Left lung (tissue), 10 donors: ENCODE results near the gene RBM19. TPM values are rescaled to one million over a fixed set of nuclear protein-coding genes. Genes with fewer than 3 reads are reported as not detected.

ENCODE experiments used
- ATAC-seq: fragments of 200-7000 bp; cut with Tn5 transposase; one replicate; pipeline ENCODE4 v1.9.1; 2020; ENCODE audit warnings: moderate library complexity
- DNase-seq, 4 donors: peaks; one replicate each; pipeline ENCODE4 v3.0.0-alpha.2; 2013 to 2020
- H3K27ac ChIP-seq, 2 donors: fragments of 200-600 bp; sonication (generic) in 1 of 2; one replicate each; pipeline versions ENCODE4 v1.5.0 to v1.8.0; 2020 to 2021
- H3K27me3 ChIP-seq, 2 donors: fragments of 200-600 bp; sonication (generic) in 1 of 2; one replicate each; pipeline versions ENCODE4 v1.5.0 to v1.8.0; 2020 to 2021
- H3K36me3 ChIP-seq, 2 donors: fragments of 200-600 bp; sonication (generic) in 1 of 2; one replicate each; pipeline versions ENCODE4 v1.5.0 to v1.8.0; 2020 to 2021
- H3K4me1 ChIP-seq, 2 donors: fragments of 200-600 bp; one replicate each; pipeline ENCODE4 v1.8.0; 2021
- H3K4me3 ChIP-seq, 2 donors: fragments of 200-600 bp; sonication (generic) in 1 of 2; one replicate each; pipeline versions ENCODE4 v1.5.0 to v1.8.0; 2020 to 2021; ENCODE audit warnings: mild to moderate bottlenecking in 1 of 2
- H3K9me3 ChIP-seq, 2 donors: fragments of 200-600 bp; sonication (generic) in 1 of 2; one replicate each; pipeline versions ENCODE4 v1.5.0 to v1.8.0; 2020 to 2021
- intact Hi-C, 2 donors: fragments of 100-400 bp; cut with DNase I; formaldehyde crosslinking; loops; one replicate each; pipeline versions ENCODE4 v1.11.2 to v1.14.2; 2022
- polyA plus RNA-seq, 6 donors: library from polyadenylated mRNA; unstranded; fragments of 120-200 nt; gene quantifications; one replicate each; pipeline ENCODE4 v1.2.1, GENCODE V29; 2013; ENCODE audit not compliant: insufficient read length in 6 of 6
- total RNA-seq, 2 donors: library from RNA; stranded (reverse); fragmentation: NEBNext Ultra II Directional; extraction: Animal tissue kit (Norgen Biotek cat#: 25700); gene quantifications; one replicate each; pipeline ENCODE4 v1.2.1, GENCODE V29; 2021
- TF ChIP-seq, protein P1 (sequence below), 2 donors: fragments of 200-600 bp; sonication (generic) in 1 of 2; IDR thresholded peaks; one replicate each; pipeline versions ENCODE4 v1.5.0 to v1.8.0; 2021; ENCODE audit warnings: antibody characterized with exemption in 2 of 2
- donor health status: DM: no; HTN: yes; CAD: no.
- donor health status: DM: no; HTN: no; CAD: no.

RBM19 gene
- total and polyA plus RNA-seq, 8 donors: 21.5 to 33.4 (median 31.2) TPM

DNA sequence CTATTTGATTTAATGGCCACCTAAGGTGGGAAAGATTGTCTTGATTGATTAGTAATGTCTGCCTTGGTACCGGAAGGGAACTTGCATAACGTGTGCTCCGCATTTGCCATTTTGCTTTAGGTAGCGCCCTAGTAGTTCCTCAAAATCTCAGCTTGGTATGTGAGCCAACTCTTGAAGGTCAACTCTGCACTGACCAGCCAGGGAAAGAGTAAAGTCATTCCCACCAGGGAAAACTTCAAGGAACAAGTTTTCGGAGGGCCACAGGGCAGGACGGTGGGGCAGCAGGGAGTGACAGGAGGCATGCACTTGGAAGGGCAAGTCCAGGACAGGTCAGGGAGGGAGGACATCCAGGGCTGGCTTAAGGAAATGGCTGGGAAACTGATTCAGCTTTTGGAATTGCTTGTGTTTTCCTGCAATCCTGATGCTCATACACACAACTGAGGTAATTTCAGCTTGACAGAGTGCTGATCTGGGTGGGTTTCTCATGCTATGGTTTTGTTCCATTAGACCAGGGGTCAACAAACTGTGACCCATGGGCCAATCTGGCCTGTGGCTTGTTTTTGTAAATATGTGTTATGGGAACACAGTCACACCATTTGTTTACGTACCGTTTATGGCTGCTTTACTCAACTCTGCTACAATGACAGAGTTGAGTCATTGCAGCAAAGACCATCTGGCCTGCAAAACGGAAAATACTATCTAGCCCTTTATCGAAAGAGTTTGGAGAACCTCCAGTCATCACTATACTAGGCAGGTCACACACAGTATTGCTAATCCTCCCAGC, 184.5 kb downstream of the RBM19 start:
- intact Hi-C loops: no loop called here
- ATAC-seq: no peak
- Histone ChIP-seq H3K9me3 (no peaks in the 10 kb centered on the region), H3K27ac (no peak overlapping the region), H3K4me1 (no peaks in the 10 kb centered on the region), H3K4me3 (no peak overlapping the region), H3K27me3 (peaks cover 0 to 98% of the 10 kb centered on the region in 2 donors), H3K36me3 (no peaks in the 10 kb centered on the region)
- DNase-seq: no peak
- TF ChIP-seq, protein P1, sequence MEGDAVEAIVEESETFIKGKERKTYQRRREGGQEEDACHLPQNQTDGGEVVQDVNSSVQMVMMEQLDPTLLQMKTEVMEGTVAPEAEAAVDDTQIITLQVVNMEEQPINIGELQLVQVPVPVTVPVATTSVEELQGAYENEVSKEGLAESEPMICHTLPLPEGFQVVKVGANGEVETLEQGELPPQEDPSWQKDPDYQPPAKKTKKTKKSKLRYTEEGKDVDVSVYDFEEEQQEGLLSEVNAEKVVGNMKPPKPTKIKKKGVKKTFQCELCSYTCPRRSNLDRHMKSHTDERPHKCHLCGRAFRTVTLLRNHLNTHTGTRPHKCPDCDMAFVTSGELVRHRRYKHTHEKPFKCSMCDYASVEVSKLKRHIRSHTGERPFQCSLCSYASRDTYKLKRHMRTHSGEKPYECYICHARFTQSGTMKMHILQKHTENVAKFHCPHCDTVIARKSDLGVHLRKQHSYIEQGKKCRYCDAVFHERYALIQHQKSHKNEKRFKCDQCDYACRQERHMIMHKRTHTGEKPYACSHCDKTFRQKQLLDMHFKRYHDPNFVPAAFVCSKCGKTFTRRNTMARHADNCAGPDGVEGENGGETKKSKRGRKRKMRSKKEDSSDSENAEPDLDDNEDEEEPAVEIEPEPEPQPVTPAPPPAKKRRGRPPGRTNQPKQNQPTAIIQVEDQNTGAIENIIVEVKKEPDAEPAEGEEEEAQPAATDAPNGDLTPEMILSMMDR (IDR thresholded peaks at IDR 0.05): no peak

DNA sequence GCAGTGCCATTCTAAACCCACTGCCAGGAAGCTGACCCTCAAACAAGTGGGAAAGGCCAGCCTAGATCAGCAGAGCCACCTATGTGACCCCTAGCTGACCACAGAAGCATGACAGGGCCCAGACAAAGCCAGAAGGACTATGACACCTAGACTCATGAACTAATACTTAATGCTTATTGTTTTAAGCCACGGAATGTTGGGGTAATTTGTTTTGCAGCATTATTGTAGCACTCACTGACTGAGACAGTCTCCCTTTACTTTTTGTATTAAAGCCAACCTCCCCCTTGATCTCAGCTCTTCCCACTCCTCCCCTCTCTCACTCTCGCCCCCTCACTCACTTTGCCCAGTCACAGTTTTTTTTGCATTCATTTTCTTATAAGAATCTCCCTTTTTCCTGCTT, 186.4 kb downstream of the RBM19 start:
- H3K4me1 ChIP-seq: no peaks in the 10 kb centered on the region
- no peaks in the 10 kb centered on the region for H3K9me3 ChIP-seq
- peaks cover 0 to 89% of the 10 kb centered on the region in 2 donors for H3K27me3 ChIP-seq
- H3K36me3 ChIP-seq: no peaks in the 10 kb centered on the region
- TF ChIP-seq, protein P1 (IDR thresholded peaks at IDR 0.05): no peak
- ATAC-seq (no peak), DNase-seq (no peak)
- intact Hi-C loops: no loop called here
- no peak overlapping the region for H3K4me3 ChIP-seq
- no peak overlapping the region for H3K27ac ChIP-seq

DNA sequence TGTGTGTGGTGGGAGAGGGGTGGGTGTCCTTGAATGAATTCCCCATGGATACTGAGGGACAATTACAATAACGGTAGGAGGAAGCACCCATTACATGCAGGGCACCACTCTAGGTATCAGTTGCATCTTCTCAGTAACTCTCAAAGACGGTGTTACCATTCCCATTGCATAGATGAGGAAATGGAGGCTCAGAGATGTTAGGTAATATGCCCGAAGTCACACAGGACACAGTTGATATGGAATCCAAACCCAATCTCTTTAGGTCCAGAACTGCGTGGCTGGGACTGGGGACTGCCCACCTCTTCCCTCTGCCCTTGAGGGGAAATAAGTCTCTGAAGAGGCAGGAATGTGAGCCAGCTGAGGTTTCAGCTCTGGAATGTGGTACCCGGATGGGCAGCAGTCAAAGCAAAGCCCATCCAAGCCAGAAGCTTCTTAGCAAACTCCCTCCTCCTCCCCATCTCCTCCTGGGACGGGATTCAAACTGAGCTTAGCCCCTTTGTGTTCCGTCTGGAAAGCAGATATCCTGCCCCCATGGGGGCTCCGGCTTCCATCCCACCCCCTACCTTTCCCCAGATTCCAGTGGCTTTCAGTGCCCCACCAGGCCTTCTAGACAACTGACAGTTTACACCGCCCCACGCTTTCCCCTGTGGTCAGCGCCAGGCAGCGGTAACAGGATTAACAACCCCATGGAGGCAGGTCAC, 187.5 kb downstream of the RBM19 start:
- Histone ChIP-seq H3K36me3 (no peaks in the 10 kb centered on the region), H3K4me3 (no peak overlapping the region), H3K27me3 (peaks cover 0 to 81% of the 10 kb centered on the region in 2 donors), H3K27ac (no peak overlapping the region), H3K9me3 (no peaks in the 10 kb centered on the region), H3K4me1 (no peaks in the 10 kb centered on the region)
- DNase-seq (no peak), ATAC-seq (no peak)
- TF ChIP-seq, protein P1 (IDR thresholded peaks at IDR 0.05): no peak
- intact Hi-C loops: no loop called here

DNA sequence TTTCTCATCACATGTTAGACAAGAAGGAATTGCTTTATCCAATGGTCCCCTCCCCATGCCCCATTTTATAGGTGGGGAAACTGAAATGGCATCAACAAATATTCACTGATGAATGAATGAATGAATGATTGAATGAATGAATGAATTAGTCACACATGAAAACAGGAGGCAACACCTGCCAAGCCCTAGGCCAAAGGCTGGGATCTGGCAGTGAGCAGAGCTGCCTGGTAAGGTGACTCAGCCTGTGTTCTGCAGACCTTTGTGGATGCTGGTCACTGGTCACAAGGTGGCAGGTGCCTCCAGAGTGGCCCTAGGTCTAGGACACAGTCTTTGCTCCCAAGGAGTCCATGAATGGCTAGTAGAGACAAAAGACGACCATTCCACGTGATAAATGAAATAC, 188.4 kb downstream of the RBM19 start:
- Histone ChIP-seq H3K27me3 (peaks cover 0 to 73% of the 10 kb centered on the region in 2 donors), H3K27ac (no peak overlapping the region), H3K36me3 (no peaks in the 10 kb centered on the region), H3K4me1 (no peaks in the 10 kb centered on the region), H3K4me3 (no peak overlapping the region), H3K9me3 (no peaks in the 10 kb centered on the region)
- DNase-seq: no peak
- TF ChIP-seq, protein P1 (IDR thresholded peaks at IDR 0.05): no peak
- no peak for ATAC-seq
- intact Hi-C loops: no loop called here

DNA sequence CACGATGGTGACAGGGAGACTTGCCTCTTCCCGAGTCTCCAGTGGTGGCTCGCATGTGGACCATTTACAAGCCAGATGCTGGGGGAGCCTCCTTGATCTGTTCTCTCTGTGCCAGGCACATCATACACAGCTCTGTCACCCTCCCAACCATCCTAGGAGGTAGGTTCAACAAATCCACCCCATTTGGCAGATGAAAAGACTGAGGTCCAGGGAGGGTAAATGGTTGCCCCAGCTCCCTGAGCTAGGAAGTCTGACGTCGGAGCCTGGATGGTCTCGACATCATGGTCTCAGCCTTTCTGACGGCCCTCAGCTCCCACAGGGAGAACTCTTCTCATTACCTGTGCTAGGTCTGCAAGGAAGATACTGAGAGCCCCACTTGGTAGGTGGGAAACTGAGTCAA, 189.6 kb downstream of the RBM19 start:
- intact Hi-C loops: no loop called here
- ATAC-seq: no peak
- TF ChIP-seq, protein P1 (IDR thresholded peaks at IDR 0.05): no peak

More for the DNA sequence above, 189.6 kb downstream of the RBM19 start:
- Histone ChIP-seq H3K9me3 (no peaks in the 10 kb centered on the region), H3K27me3 (peaks cover 0 to 61% of the 10 kb centered on the region in 2 donors), H3K27ac (no peak overlapping the region), H3K36me3 (no peaks in the 10 kb centered on the region), H3K4me3 (no peak overlapping the region), H3K4me1 (no peaks in the 10 kb centered on the region)
- no peak for DNase-seq
